Activated T-cell treated with anti-CD3 and anti-CD28 coated beads, Interleukin-2, amount 50 U/mL, for 4 hours (primary cell): ENCODE results near the gene SUDS3. TPM values are rescaled to one million over a fixed set of nuclear protein-coding genes. Genes with fewer than 3 reads are reported as not detected.
A peak's percentile ranks its signal among the peaks of the same experiment; 100 is the strongest.
"Not testable (repeated sequence)": the region's sequence is repeated elsewhere in the genome, so short reads cannot be mapped to it uniquely, and the experiment has no call there.

Experiments used
- ATAC-seq, 2 donors: fragments of 200-7000 bp; cut with Tn5 transposase; one replicate each; pipeline ENCODE4 v1.10.0; 2021
- DNase-seq: peaks from one replicate; pipeline ENCODE4 v3.0.0-alpha.2; 2020
- H3K27me3 Mint-ChIP-seq: one replicate; pipeline ENCODE4 v1.8.0; 2021; ENCODE audit warnings: low read depth, mixed read lengths
- H3K36me3 Mint-ChIP-seq: one replicate; pipeline ENCODE4 v1.8.0; 2022; ENCODE audit warnings: mixed read lengths; ENCODE audit not compliant: insufficient read depth
- H3K4me1 Mint-ChIP-seq: one replicate; pipeline ENCODE4 v1.8.0; 2021; ENCODE audit warnings: low read depth, mixed read lengths
- H3K4me3 Mint-ChIP-seq: one replicate; pipeline ENCODE4 v1.8.0; 2021; ENCODE audit warnings: mild to moderate bottlenecking, moderate library complexity, mixed read lengths
- H3K9me3 Mint-ChIP-seq: one replicate; pipeline ENCODE4 v1.8.0; 2021; ENCODE audit warnings: mixed read lengths
- total RNA-seq, 3 donors: library from RNA; stranded (reverse); gene quantifications; one replicate each; pipeline ENCODE4 v1.2.1, GENCODE V29; 2021

The SUDS3 gene
- total RNA-seq, 3 donors from 2014 or later: 20.5 to 22.8 (median 21.0) TPM

DNA sequence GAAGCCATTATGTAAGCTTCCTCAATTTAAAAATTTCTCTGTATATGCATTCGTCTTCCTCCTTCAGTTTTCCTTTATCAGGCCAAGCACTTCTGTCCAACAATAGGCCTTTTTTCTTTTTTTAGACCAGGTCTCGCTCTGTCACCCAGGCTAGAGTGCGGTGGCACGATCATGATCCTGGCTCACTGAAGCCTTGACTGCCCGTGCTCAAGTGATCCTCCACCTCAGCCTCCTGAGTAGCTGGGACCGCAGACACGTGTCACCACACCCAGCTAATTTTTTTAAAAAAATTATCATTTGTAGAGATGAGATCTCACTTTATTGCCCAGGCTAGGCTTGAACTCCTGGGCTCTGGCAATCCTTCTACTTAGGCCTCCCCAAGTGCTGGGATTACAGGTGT is 29.5 kb upstream of the SUDS3 start:
- no peak overlapping the region for H3K4me3 Mint-ChIP-seq
- no peak for ATAC-seq
- peaks cover 40% of the 10 kb centered on the region for H3K4me1 Mint-ChIP-seq

DNA sequence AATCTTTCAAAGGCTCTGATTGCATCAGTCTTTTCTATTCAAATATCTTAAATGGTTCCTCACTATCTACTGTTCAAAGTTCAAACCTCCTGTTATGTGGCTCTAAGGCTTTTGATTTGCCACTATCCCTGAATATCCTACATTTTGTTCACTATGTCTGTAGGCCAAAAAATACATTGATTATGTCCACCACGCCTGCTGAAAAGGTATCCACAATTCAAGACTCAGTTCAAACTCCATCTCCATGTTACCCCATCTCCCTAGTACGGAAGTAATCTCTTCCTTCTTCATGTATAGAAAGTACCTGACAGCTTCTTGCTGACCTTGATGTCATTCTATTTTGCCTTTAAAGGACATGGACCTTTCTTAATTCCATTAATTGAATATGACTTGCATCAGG is 28.4 kb upstream of the SUDS3 start:
- no peak overlapping the region for H3K4me3 Mint-ChIP-seq
- DNase-seq (no peak), ATAC-seq (no peak)
- peaks cover 38% of the 10 kb centered on the region for H3K4me1 Mint-ChIP-seq
- peaks cover 2% of the 10 kb centered on the region for H3K36me3 Mint-ChIP-seq
- no peaks in the 10 kb centered on the region for H3K9me3 Mint-ChIP-seq
- no peaks in the 10 kb centered on the region for H3K27me3 Mint-ChIP-seq

More for the DNA sequence above, 29.5 kb upstream of the SUDS3 start:
- Mint-ChIP-seq H3K27me3 (no peaks in the 10 kb centered on the region), H3K36me3 (peaks cover 1% of the 10 kb centered on the region), H3K9me3 (no peaks in the 10 kb centered on the region)
- DNase-seq: no peak

DNA sequence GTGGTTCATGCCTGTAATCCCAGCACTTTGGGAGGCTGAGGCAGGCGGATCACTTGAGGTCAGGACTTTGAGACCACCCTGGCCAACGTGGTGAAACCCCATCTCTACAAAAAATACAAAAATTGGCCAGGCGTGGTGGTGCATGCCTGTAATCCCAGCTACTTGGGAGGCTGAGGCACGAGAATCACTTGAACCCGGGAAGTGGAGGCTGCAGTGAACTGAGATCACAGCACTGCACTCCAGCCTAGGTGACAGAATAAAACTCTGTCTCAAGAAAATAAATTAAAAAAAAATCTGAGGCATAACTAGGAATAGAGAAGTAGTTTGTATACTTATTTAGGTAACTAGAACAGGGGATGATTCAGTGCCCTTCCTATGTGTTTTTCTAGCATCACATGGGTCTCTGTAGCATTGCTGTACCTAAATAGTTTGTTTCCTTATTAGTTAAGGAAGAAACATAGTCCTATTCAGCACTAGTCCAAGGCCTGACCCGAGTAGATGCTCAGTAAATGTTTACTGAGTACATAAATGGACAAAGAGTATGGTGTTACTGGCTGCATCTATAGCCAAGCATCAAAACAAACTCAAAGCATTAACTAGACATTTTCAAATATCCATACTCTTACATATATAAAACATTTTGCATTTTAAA is 25.3 kb upstream of the SUDS3 start:
- no peak for DNase-seq
- Mint-ChIP-seq H3K4me1 (peaks cover 53% of the 10 kb centered on the region), H3K4me3 (no peak overlapping the region), H3K27me3 (no peaks in the 10 kb centered on the region), H3K9me3 (no peaks in the 10 kb centered on the region), H3K36me3 (peaks cover 14% of the 10 kb centered on the region)
- no peak for ATAC-seq

DNA sequence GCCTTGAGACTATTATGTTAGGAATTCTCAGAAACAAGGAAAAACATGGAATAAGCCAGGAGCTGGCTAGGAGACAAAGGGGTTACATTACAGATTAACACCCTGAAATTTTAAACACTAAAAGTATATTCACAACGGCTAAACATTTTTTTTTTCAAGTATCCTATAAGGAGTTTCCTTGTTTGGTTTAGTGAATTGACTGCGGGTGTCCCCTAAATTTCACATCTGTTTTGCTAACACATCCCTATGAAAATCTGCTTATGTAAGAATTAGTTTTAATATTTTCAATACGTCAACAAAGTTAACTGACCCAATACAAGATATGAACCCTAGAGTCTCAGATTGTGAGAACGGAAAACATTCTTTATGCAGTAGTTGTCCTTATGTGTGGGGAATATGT is 22.6 kb upstream of the SUDS3 start:
- no peak overlapping the region for H3K4me3 Mint-ChIP-seq
- H3K27me3 Mint-ChIP-seq: no peaks in the 10 kb centered on the region

DNA sequence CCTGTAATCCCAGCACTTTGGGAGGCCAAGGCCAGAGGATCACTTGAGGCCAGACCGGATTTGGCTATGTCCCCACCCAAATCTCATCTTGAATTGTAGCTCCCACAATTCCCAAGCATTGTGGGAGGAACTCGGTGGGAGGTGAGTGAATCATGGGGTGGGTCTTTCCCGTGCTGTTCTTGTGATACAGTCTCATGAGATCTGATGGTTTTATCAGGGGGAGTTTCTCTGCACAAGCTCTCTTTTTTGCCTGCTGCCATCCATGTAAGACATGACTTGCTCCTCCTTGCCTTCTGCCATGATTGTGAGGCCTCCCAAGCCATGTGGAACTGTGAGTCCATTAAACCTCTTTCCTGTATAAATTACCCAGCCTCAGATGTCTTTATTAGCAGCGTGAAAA is 21.9 kb upstream of the SUDS3 start:
- ATAC-seq, DNase-seq, H3K9me3 Mint-ChIP-seq, H3K27me3 Mint-ChIP-seq, H3K4me3 Mint-ChIP-seq: not testable (repeated sequence)
- Mint-ChIP-seq H3K36me3 (peaks cover 12% of the 10 kb centered on the region), H3K4me1 (peaks cover 53% of the 10 kb centered on the region)

More for the DNA sequence above, 22.6 kb upstream of the SUDS3 start:
- Mint-ChIP-seq H3K4me1 (peaks cover 52% of the 10 kb centered on the region), H3K36me3 (peaks cover 12% of the 10 kb centered on the region), H3K9me3 (no peaks in the 10 kb centered on the region)
- ATAC-seq: no peak
- DNase-seq: no peak

DNA sequence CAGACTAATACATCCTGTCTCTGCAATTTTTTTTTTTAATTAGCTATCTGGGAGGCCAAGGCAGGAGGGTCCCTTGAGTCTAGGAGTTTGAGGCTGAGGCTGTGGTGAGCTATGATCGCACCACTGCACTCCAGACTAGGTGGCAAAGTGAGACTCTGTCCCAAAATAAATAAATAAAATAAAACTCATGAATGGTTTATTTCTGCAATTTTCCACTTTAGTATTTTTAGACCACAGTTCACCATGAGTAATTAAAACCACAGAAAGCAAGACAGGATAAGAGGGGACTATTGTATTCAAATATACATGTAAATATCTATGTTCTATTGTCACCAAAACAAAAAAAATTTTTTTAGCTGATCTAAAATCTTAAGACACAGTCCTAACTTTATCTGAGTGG is 21.5 kb upstream of the SUDS3 start:
- Mint-ChIP-seq H3K36me3 (peaks cover 12% of the 10 kb centered on the region), H3K9me3 (no peaks in the 10 kb centered on the region), H3K4me1 (peaks cover 57% of the 10 kb centered on the region), H3K4me3 (no peak overlapping the region), H3K27me3 (no peaks in the 10 kb centered on the region)
- DNase-seq (no peak), ATAC-seq (no peak)

DNA sequence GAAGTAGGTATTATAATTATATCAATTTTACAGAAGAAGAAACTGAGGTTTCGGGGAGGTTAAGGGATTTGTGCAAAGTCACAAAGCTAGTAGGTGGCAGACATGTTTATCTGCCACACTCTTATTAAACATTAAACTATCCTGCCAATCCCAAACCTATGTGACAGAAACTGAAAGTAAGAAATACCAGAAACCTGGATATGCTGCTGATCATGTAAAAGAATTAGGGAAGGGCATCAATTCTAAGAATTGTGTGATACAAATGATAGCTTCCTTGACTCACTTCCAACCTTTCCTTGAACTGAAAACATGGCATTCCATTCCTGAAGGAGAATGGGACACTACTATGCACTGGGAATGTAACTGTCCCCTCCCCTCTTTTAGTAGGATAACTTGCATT is 20.5 kb upstream of the SUDS3 start:
- H3K9me3 Mint-ChIP-seq: no peaks in the 10 kb centered on the region
- H3K4me3 Mint-ChIP-seq: no peak overlapping the region
- no peak for DNase-seq
- peaks cover 12% of the 10 kb centered on the region for H3K36me3 Mint-ChIP-seq
- ATAC-seq: no peak
- H3K27me3 Mint-ChIP-seq: no peaks in the 10 kb centered on the region
- peaks cover 56% of the 10 kb centered on the region for H3K4me1 Mint-ChIP-seq

DNA sequence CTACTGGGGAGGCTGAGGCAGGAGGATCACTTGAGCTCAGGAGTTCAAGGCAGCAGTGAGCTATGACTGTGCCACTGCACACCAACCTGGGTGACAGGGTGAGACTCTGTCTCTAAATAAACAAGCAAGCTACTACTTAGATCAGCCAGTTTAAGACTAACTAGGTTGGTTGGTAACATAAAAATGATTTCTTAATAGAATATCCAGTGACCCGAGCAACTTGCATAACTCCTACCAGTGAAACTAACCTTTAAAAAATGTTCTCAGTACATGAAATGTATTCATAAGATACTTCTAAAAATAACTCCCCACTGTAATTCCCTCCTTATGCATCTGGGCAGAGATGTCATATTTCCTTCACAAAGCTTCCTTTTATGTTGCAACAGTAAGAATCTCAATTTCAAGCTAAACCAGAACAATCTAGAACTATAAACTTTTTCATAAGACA is 19.5 kb upstream of the SUDS3 start:
- H3K36me3 Mint-ChIP-seq: peaks cover 12% of the 10 kb centered on the region
- DNase-seq (no peak), ATAC-seq (peak; percentile 25 to 48)
- no peaks in the 10 kb centered on the region for H3K27me3 Mint-ChIP-seq
- peaks cover 56% of the 10 kb centered on the region for H3K4me1 Mint-ChIP-seq
- H3K4me3 Mint-ChIP-seq: peak overlapping the region; percentile 90
- H3K9me3 Mint-ChIP-seq: no peaks in the 10 kb centered on the region

DNA sequence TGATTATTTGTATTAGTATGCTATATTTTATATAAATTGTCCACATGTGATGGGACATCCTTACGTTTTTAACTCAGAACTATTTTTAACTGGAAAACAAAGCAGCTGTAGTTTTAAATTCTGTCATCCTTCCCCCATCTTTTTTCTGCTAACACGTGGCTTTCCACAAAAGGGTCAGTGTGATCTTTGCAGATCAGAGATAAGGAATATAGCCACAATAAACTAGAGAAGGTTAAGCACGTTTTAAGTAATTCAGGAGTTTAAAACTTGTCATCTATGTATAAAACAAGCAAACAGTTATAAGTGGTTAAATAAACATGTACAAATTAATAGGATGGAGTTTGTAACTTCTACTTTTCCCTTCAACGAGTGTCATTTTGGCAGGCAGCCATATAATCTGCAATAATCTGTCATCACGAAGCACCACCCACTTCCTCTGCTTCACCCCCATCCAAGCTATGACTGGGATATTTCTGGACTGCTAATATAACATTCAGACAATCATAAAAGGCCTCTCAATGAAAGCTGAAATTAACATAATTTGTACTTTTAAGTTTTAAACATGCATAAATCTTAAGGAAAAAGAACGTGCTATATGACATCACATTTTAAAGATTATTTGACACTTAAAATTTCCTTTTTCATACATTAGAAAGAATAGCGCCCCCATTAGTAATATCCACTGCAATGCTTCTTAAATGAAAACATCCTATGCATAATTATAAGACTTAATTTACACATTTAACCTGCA is 18.9 kb upstream of the SUDS3 start:
- Mint-ChIP-seq H3K27me3 (no peaks in the 10 kb centered on the region), H3K9me3 (no peaks in the 10 kb centered on the region), H3K36me3 (peaks cover 12% of the 10 kb centered on the region), H3K4me1 (peaks cover 56% of the 10 kb centered on the region), H3K4me3 (peak overlapping the region; percentile 90)
- ATAC-seq (peak; percentile 68 to 76), DNase-seq (peak; percentile 30)

DNA sequence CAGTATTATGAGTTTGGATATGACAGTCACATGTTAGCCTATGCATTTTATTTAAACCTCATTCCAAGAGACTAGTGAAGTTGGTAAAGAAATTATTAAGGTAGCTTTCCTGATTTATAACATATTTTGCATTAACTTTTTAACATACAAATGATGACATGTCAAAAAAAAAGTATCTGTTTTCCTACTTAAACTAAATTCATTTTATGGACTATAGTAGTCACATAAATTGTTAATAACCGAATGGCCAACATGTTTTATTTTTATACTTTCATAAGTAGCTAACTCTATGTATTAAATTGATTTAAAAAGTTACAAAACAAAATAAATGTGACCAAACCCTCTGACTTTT is 18.4 kb upstream of the SUDS3 start:
- no peak for ATAC-seq
- Mint-ChIP-seq H3K27me3 (no peaks in the 10 kb centered on the region), H3K4me3 (peak overlapping the region; percentile 90), H3K4me1 (peaks cover 55% of the 10 kb centered on the region), H3K36me3 (peaks cover 11% of the 10 kb centered on the region), H3K9me3 (no peaks in the 10 kb centered on the region)
- DNase-seq: no peak

DNA sequence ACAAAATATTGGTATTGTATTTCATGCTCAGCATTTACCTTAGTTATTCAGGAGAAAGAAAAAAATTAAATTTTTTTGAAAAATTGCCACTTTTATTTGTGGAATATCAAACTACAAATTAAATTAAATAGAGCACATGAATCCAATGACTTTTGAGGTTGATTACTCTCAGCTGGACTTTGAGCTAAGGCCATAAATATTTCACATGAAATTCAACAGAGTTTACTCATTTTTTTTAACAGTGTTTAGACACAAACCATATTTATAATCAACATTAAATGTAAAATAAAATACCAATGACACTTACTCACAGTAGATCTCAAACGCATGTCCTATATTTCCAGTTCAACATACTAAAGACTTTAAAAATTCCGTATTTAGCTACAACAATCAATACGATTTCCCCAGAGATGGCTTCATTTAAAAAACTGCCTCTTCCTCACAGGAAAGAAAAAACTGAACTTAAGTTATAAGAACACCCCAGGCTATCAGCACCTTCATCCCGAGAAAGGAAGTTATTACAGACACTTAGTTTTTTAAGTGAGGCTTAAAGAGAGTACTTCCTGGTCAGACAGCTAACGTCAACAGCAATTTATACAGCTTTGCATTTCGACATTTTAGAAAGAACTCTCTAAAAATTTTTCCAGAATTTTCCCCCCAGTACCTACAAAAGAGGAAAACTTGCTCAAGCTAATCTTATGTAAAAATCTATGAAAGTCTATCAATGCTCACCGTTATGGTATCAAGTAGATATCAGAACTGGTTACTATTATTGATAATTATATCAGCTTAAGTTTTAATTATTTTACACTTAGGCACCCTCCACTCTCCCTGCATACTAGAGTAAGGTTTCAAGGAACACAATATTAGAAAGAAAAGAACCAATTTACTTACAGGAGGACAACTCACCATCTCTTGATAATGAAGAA is 17.5 kb upstream of the SUDS3 start:
- Mint-ChIP-seq H3K4me1 (peaks cover 51% of the 10 kb centered on the region), H3K27me3 (no peaks in the 10 kb centered on the region)
- ATAC-seq: no peak

DNA sequence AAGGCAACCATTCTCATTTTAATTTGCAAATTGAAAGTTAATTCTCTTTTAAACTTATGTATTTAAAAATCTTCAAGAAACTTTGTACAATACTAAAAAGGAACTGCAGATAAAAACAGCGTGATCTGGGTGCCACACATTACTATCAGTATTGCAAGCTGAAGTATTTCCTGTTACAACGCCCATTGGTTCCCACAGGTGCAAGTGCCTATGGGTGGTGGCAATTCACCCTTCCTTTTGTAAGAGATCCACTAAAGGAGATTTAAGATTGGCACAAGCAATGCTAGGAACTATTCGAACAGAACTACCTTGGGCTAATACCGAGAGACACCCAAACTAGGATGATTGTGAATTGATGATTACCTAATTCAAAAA is 16.8 kb upstream of the SUDS3 start:
- H3K9me3 Mint-ChIP-seq: no peaks in the 10 kb centered on the region
- ATAC-seq (peak; percentile 60 to 63), DNase-seq (no peak)
- peaks cover 2% of the 10 kb centered on the region for H3K36me3 Mint-ChIP-seq
- no peaks in the 10 kb centered on the region for H3K27me3 Mint-ChIP-seq
- peak overlapping the region; percentile 90 for H3K4me3 Mint-ChIP-seq
- peaks cover 47% of the 10 kb centered on the region for H3K4me1 Mint-ChIP-seq

More for the DNA sequence above, 17.5 kb upstream of the SUDS3 start:
- no peak for DNase-seq
- Mint-ChIP-seq H3K4me3 (peak overlapping the region; percentile 90), H3K36me3 (peaks cover 5% of the 10 kb centered on the region), H3K9me3 (no peaks in the 10 kb centered on the region)

DNA sequence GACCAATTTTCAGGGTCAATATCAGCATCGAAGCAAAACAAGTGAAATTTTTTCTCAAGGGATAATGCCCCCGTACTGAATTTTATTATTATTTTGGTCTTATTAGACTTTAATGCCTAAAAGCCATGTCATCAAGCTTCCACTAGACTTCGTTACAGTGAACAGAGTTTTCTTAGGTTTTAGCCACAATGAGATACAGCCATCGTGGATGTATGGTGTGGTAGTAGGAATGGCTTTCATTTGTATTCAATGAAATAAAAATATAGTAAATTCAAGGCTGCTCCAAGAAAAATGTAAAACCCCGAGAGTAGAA is 15.3 kb upstream of the SUDS3 start:
- Mint-ChIP-seq H3K27me3 (no peaks in the 10 kb centered on the region), H3K36me3 (no peaks in the 10 kb centered on the region), H3K9me3 (no peaks in the 10 kb centered on the region), H3K4me3 (no peak overlapping the region), H3K4me1 (peaks cover 34% of the 10 kb centered on the region)
- ATAC-seq (no peak), DNase-seq (no peak)

DNA sequence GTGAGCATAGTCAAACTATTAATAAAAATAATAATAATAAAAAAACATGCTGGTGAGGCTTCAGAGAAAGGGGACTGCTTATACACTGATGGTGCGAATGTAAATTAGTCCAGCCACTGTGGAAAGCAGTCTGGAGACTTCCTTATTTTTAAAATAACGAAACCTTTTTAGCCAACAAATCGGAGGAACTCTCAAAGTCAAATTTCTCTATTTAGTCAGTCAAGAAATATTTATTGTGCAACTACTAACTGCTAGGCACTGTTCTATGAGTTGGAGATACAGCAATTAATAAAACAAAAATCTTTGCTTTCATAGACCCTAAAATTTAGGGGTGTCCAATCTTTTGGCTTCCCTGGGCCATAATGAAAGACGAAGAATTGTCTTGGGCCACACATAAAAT is 14.5 kb upstream of the SUDS3 start:
- Mint-ChIP-seq H3K4me1 (peaks cover 27% of the 10 kb centered on the region), H3K36me3 (no peaks in the 10 kb centered on the region), H3K4me3 (no peak overlapping the region), H3K9me3 (no peaks in the 10 kb centered on the region), H3K27me3 (no peaks in the 10 kb centered on the region)
- ATAC-seq: no peak
- no peak for DNase-seq
